ENCODE measurements around the gene PIK3CA. TPM values are rescaled to one million over a fixed set of nuclear protein-coding genes. Genes with fewer than 3 reads are reported as not detected.
"Not testable (repeated sequence)": the region's sequence is repeated elsewhere in the genome, so short reads cannot be mapped to it uniquely, and the experiment has no call there.

Gene PIK3CA
- total and polyA plus RNA-seq, 7 donors: 3.0 to 44.6 (median 21.6) TPM

DNA sequence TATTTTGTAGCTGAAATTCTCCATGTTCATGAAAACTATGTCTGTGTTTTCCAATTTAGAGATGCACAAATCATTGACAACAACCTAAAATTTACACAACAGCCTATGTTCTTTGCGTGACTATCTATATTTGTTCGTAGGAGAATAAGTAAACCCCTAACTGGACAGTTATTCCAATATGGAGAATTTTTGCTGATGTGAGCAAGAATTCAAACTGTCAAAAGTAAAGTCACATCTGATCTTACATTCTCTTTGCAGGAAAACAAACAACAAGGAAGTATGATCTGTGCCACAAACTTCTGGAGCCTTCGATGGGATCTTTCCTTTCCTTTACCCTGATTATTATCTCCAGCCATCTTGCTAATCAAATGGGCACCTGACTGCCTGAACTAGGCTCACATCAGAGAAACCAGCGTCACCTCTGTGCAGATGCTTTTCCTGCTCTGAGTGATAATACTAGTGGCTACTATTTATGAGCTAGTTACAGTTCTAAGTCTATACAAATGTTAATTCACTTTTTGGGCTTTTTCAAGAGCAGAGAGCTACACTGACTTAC is 121.1 kb downstream of the PIK3CA start:
- intact Hi-C loops (cut with DNase I): no loop called here

DNA sequence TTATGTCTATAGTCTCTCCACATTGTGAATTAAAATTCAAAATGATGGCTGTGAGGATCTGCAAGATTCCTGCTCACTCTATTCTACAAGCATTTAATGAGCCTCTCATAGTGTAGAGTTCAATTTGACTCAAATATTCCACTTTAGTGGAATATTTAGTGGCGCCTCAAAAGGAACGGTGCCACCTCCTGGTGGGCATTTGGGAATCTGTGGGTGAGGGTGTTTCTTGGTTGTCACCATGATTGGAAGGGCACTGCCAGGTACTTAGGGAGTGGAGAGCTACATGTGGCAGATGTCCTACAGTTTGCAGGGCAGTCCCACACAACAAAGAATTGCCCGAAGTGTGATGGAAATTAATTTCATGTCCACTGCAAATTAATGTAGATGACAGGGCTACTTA is 124.2 kb downstream of the PIK3CA start:
- Histone ChIP-seq H3K9me3 (no peaks in the 10 kb centered on the region), H3K4me3 (no peak overlapping the region), H3K36me3 (no peaks in the 10 kb centered on the region), H3K27ac (no peak overlapping the region), H3K4me1 (no peaks in the 10 kb centered on the region), H3K27me3 (no peaks in the 10 kb centered on the region)
- WGBS, 2 donors: 91 to 94% methylated on average over 3 of the region's 3 CpGs
- no peak for DNase-seq
- TF ChIP-seq, protein P1, sequence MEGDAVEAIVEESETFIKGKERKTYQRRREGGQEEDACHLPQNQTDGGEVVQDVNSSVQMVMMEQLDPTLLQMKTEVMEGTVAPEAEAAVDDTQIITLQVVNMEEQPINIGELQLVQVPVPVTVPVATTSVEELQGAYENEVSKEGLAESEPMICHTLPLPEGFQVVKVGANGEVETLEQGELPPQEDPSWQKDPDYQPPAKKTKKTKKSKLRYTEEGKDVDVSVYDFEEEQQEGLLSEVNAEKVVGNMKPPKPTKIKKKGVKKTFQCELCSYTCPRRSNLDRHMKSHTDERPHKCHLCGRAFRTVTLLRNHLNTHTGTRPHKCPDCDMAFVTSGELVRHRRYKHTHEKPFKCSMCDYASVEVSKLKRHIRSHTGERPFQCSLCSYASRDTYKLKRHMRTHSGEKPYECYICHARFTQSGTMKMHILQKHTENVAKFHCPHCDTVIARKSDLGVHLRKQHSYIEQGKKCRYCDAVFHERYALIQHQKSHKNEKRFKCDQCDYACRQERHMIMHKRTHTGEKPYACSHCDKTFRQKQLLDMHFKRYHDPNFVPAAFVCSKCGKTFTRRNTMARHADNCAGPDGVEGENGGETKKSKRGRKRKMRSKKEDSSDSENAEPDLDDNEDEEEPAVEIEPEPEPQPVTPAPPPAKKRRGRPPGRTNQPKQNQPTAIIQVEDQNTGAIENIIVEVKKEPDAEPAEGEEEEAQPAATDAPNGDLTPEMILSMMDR (IDR thresholded peaks at IDR 0.05): peak in 1 of 4 experiments; percentile 13
- TF ChIP-seq POLR2A (IDR thresholded peaks at IDR 0.05): no peak
- intact Hi-C loops (cut with DNase I): no loop called here

More for the DNA sequence above, 121.1 kb downstream of the PIK3CA start:
- 80% methylated on average over 4 of the region's 4 CpGs for WGBS, 2 donors
- H3K4me3 ChIP-seq: no peak overlapping the region
- H3K27ac ChIP-seq: no peak overlapping the region
- H3K9me3 ChIP-seq: no peaks in the 10 kb centered on the region
- H3K36me3 ChIP-seq: no peaks in the 10 kb centered on the region
- H3K4me1 ChIP-seq: no peaks in the 10 kb centered on the region
- no peaks in the 10 kb centered on the region for H3K27me3 ChIP-seq
- TF ChIP-seq POLR2AphosphoS5 (IDR thresholded peaks at IDR 0.05): no peak
- no peak for TF ChIP-seq POLR2A (IDR thresholded peaks at IDR 0.05)
- TF ChIP-seq, protein P1 (IDR thresholded peaks at IDR 0.05): no peak
- TF ChIP-seq EP300 (IDR thresholded peaks at IDR 0.05): no peak
- no peak for DNase-seq

DNA sequence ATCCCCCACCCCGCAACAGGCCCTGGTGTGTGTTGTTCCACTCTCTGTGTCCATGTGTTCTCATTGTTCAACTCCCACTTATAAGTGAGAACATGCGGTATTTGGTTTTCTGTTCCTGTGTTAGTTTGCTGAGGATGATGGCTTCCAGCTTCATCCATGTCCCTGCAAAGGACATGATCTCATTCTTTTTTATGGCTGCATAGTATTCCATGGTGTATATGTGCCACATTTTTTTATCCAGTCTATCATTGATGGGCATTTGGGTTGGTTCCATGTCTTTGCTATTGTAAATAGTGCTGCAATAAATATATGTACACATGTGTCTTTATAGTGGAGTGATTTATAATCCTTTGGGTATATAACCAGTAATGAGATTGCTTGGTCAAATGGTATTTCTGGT is 126.3 kb downstream of the PIK3CA start:
- DNase-seq; intact Hi-C loops (cut with DNase I): not testable (repeated sequence)

DNA sequence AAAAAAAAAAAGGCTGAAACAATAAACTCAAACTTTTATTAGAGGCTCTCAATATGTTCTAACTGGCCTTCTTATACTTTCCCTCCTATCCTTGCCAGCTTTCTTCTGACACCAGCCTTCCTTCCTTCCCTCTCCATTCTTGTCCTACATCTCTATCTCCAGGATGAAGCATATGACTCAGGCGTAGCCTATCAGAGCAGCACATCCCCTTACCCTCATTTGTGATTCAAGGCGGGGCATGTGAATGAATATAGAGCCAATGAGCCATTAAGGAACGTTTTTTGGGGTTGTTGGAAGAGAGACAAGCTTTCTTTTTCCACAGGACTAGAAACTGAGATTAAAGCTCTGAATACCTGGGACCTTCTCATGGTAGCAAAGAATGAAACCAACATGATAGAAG is 127.8 kb downstream of the PIK3CA start:
- H3K27me3 ChIP-seq: no peaks in the 10 kb centered on the region
- no peaks in the 10 kb centered on the region for H3K9me3 ChIP-seq
- H3K27ac ChIP-seq: no peak overlapping the region
- no peak overlapping the region for H3K4me3 ChIP-seq
- 62 to 75% methylated on average over 3 of the region's 3 CpGs for WGBS, 2 donors
- intact Hi-C loops (cut with DNase I): no loop called here
- H3K36me3 ChIP-seq: no peaks in the 10 kb centered on the region
- DNase-seq: no peak
- TF ChIP-seq POLR2AphosphoS5 (IDR thresholded peaks at IDR 0.05) (no peak), EP300 (IDR thresholded peaks at IDR 0.05) (no peak), POLR2A (IDR thresholded peaks at IDR 0.05) (no peak)
- TF ChIP-seq, protein P1 (IDR thresholded peaks at IDR 0.05): no peak
- H3K4me1 ChIP-seq: no peaks in the 10 kb centered on the region

More for the DNA sequence above, 126.3 kb downstream of the PIK3CA start:
- H3K27me3 ChIP-seq, H3K27ac ChIP-seq, H3K4me3 ChIP-seq, H3K36me3 ChIP-seq, H3K9me3 ChIP-seq, H3K4me1 ChIP-seq: not testable (repeated sequence)
- WGBS, 2 donors: 90 to 95% methylated on average over 2 of the region's 2 CpGs

DNA sequence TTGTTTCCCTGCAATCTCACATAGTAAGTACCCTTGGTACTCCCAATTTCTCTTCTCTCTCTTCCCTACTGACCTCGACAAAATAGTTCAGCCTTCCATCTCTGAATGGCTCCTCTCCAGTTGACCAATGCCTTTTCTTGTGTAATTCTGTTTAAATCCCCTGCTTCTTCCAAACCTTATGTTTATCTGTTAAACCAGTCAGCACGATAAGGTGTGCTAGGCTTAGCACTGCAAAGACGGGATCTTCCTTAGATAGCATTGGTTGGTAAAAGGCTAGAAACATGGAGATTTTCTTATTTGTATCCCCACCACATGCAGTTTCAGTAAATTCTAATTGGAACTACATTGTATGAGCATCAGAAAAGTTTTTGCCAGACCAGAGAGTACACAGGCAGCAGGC is 128.6 kb downstream of the PIK3CA start:
- H3K36me3 ChIP-seq: no peaks in the 10 kb centered on the region
- H3K27ac ChIP-seq: no peak overlapping the region
- TF ChIP-seq POLR2A (IDR thresholded peaks at IDR 0.05): no peak
- TF ChIP-seq, protein P1 (IDR thresholded peaks at IDR 0.05): no peak
- TF ChIP-seq POLR2AphosphoS5 (IDR thresholded peaks at IDR 0.05): no peak
- TF ChIP-seq EP300 (IDR thresholded peaks at IDR 0.05): no peak
- H3K27me3 ChIP-seq: no peaks in the 10 kb centered on the region
- 89% methylated on average over 3 of the region's 3 CpGs for WGBS, 2 donors
- no peaks in the 10 kb centered on the region for H3K9me3 ChIP-seq
- intact Hi-C loops (cut with DNase I): no loop called here
- H3K4me1 ChIP-seq: no peaks in the 10 kb centered on the region
- no peak for DNase-seq
- H3K4me3 ChIP-seq: no peak overlapping the region
